Measurements from ENCODE around the gene ARHGAP5.

Gene ARHGAP5

GRCh38 chr14:32075672-32076277 is 1.3 kb upstream of the ARHGAP5 start:
- no peak for DNase-seq (ENCODE audit: low read depth in 3 of 3)

- peak; percentile 64 to 83 (median 77) for DNase-seq (ENCODE audit: low read depth in 3 of 3)
Observed at GRCh38 chr14:32076278-32077080, 625 bp upstream of the ARHGAP5 start.

GRCh38 chr14:32078023-32078857 is 1.1 kb downstream of the ARHGAP5 start:
- no peak for DNase-seq (ENCODE audit: low read depth in 3 of 3)

- DNase-seq (ENCODE audit: low read depth in 3 of 3) = no peak
Observed at GRCh38 chr14:32078858-32079216, 1.7 kb downstream of the ARHGAP5 start.

- no peak for DNase-seq (ENCODE audit: low read depth in 3 of 3)
Observed at GRCh38 chr14:32079264-32079663, 2.2 kb downstream of the ARHGAP5 start.

- no peak for DNase-seq (ENCODE audit: low read depth in 3 of 3)
Observed at GRCh38 chr14:32080001-32080510, 3.0 kb downstream of the ARHGAP5 start.

- DNase-seq (ENCODE audit: low read depth in 3 of 3) = no peak
Observed at GRCh38 chr14:32081901-32082300, 4.8 kb downstream of the ARHGAP5 start.

- no peak for DNase-seq (ENCODE audit: low read depth in 3 of 3)
Observed at GRCh38 chr14:32083315-32083624, 6.2 kb downstream of the ARHGAP5 start.

GRCh38 chr14:32083789-32084188 is 6.7 kb downstream of the ARHGAP5 start:
- DNase-seq (ENCODE audit: low read depth in 3 of 3) = no peak

- DNase-seq (ENCODE audit: low read depth in 3 of 3) = no peak
Observed at GRCh38 chr14:32085182-32085844, 8.2 kb downstream of the ARHGAP5 start.

GRCh38 chr14:32085845-32086383 is 8.8 kb downstream of the ARHGAP5 start:
- DNase-seq (ENCODE audit: low read depth in 3 of 3) = no peak

- no peak for DNase-seq (ENCODE audit: low read depth in 3 of 3)
Observed at GRCh38 chr14:32087173-32087861, 10.2 kb downstream of the ARHGAP5 start.

- no peak for DNase-seq (ENCODE audit: low read depth in 3 of 3)
Observed at GRCh38 chr14:32087907-32088306, 10.8 kb downstream of the ARHGAP5 start.

- no peak for DNase-seq (ENCODE audit: low read depth in 3 of 3)
Observed at GRCh38 chr14:32090686-32091085, 13.6 kb downstream of the ARHGAP5 start.

- no peak for DNase-seq (ENCODE audit: low read depth in 3 of 3)
Observed at GRCh38 chr14:32099473-32099872, 22.4 kb downstream of the ARHGAP5 start.

- no peak for DNase-seq (ENCODE audit: low read depth in 3 of 3)
Observed at GRCh38 chr14:32100175-32100574, 23.1 kb downstream of the ARHGAP5 start.

GRCh38 chr14:32102152-32102787 is 25.2 kb downstream of the ARHGAP5 start:
- no peak for DNase-seq (ENCODE audit: low read depth in 3 of 3)

- DNase-seq (ENCODE audit: low read depth in 3 of 3) = no peak
Observed at GRCh38 chr14:32102968-32103367, 25.9 kb downstream of the ARHGAP5 start.

GRCh38 chr14:32104308-32104707 is 27.2 kb downstream of the ARHGAP5 start:
- no peak for DNase-seq (ENCODE audit: low read depth in 3 of 3)

- no peak for DNase-seq (ENCODE audit: low read depth in 3 of 3)
Observed at GRCh38 chr14:32104803-32105202, 27.7 kb downstream of the ARHGAP5 start.

Data from stimulated activated CD4-positive, alpha-beta T cell treated with anti-CD3 and anti-CD28 coated beads, TNF-alpha, amount 100 ng/mL, for 24 hours (primary cell).